HG02852 (cell line): ENCODE results near the gene LAMA4.
"Not testable (repeated sequence)": the region's sequence is repeated elsewhere in the genome, so short reads cannot be mapped to it uniquely, and the experiment has no call there.

ENCODE experiments used
- ATAC-seq: cut with Tn5 transposase; IDR thresholded peaks from one replicate; pipeline ENCODE4 v1.9.1; 2021; ENCODE audit warnings: mild to moderate bottlenecking, moderate library complexity; ENCODE audit not compliant: unreplicated experiment

The LAMA4 gene

GRCh38 chr6:112218563-112218962 is 35.8 kb downstream of the LAMA4 start:
- no peak for ATAC-seq

- ATAC-seq, result no peak
These were observed 37.5 kb downstream of the LAMA4 start for GRCh38 chr6:112216662-112217551.

GRCh38 chr6:112215488-112216284 is 38.7 kb downstream of the LAMA4 start:
- no peak for ATAC-seq

GRCh38 chr6:112214739-112215269 is 39.6 kb downstream of the LAMA4 start:
- no peak for ATAC-seq

- no peak for ATAC-seq
These were observed 43.5 kb downstream of the LAMA4 start for GRCh38 chr6:112210852-112211251.

- no peak for ATAC-seq
These were observed 45.2 kb downstream of the LAMA4 start for GRCh38 chr6:112209131-112209530.

GRCh38 chr6:112207776-112208175 is 46.6 kb downstream of the LAMA4 start:
- ATAC-seq, result no peak

- ATAC-seq, result no peak
These were observed 47.2 kb downstream of the LAMA4 start for GRCh38 chr6:112207131-112207530.

- no peak for ATAC-seq
These were observed 48.3 kb downstream of the LAMA4 start for GRCh38 chr6:112206110-112206458.

GRCh38 chr6:112205427-112206109 is 48.8 kb downstream of the LAMA4 start:
- no peak for ATAC-seq

- no peak for ATAC-seq
These were observed 50.0 kb downstream of the LAMA4 start for GRCh38 chr6:112204350-112204706.

GRCh38 chr6:112203577-112204349 is 50.6 kb downstream of the LAMA4 start:
- peak; percentile 60 for ATAC-seq

GRCh38 chr6:112202639-112203341 is 51.6 kb downstream of the LAMA4 start:
- peak; percentile 78 for ATAC-seq

GRCh38 chr6:112200185-112200914 is 54.0 kb downstream of the LAMA4 start:
- ATAC-seq, result not testable (repeated sequence)

GRCh38 chr6:112199001-112199403 is 55.4 kb downstream of the LAMA4 start:
- ATAC-seq, result no peak

GRCh38 chr6:112198582-112198981 is 55.8 kb downstream of the LAMA4 start:
- no peak for ATAC-seq

GRCh38 chr6:112197636-112198035 is 56.7 kb downstream of the LAMA4 start:
- no peak for ATAC-seq

- ATAC-seq, result no peak
These were observed 58.1 kb downstream of the LAMA4 start for GRCh38 chr6:112196306-112196705.

- ATAC-seq, result no peak
These were observed 59.2 kb downstream of the LAMA4 start for GRCh38 chr6:112195166-112195565.
